KOPT-K1 (cell line): ENCODE data around the gene CAMKMT.

Experiments used
- H3K27ac ChIP-seq: fragments of 200-600 bp; sonication (generic); 2 replicates; pipeline ENCODE4 v1.5.1; 2016; ENCODE audit warnings: antibody characterized with exemption, mild to moderate bottlenecking, low read depth, low read length; ENCODE audit not compliant: poor library complexity, severe bottlenecking
- H3K36me3 ChIP-seq: fragments of 200-600 bp; sonication (generic); 2 replicates; pipeline ENCODE4 v1.5.1; 2017; ENCODE audit warnings: antibody characterized with exemption, mild to moderate bottlenecking, low read length, moderate library complexity; ENCODE audit not compliant: insufficient read depth
- H3K9me3 ChIP-seq: fragments of 200-600 bp; sonication (generic); 2 replicates; pipeline ENCODE4 v1.5.1; 2017; ENCODE audit warnings: antibody characterized with exemption, low read length, mild to moderate bottlenecking; ENCODE audit not compliant: insufficient read depth, poor library complexity, severe bottlenecking

The CAMKMT gene

DNA sequence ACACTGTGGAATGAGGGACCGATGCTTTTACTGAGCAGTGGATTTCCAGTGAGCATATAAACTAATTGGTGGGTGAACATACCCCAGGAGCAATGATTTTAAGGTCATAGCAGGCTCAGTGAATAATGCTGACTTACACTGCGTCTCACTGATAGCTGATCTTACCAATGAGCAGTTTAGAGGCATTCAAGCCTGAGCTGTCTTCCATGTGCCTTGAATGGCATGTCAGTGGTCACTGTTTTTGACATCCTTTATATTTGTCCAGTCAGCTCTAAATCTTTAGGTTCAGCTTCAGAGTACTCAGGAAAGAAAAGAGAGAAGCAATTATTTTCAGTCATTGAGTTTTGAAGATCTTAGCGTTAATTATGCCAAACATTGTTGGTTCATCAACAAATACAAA lies 88.3 kb downstream of the CAMKMT start:
- Histone ChIP-seq H3K36me3 (no peaks in the 10 kb centered on the region), H3K9me3 (no peaks in the 10 kb centered on the region), H3K27ac (no peak overlapping the region)

DNA sequence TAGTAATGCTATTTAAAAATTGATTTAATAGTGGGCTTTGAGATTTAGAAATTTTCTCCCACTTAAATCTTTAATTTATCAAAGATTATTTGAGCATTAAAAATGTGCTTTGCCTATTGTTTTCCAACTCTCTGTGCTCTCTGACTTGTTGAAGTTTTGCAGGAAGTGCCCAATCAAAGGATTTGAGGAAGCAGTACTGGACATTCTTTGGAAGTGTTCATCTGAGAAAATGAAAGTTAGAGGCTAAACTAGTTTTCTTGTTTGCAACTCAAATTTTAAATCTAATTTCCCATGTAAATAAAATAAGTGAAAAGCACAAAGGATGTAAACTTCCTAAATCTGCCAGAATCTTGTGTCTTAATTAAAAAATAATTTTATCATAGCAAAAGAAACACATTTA lies 89.1 kb downstream of the CAMKMT start:
- H3K27ac ChIP-seq: no peak overlapping the region
- H3K9me3 ChIP-seq: no peaks in the 10 kb centered on the region
- no peaks in the 10 kb centered on the region for H3K36me3 ChIP-seq

DNA sequence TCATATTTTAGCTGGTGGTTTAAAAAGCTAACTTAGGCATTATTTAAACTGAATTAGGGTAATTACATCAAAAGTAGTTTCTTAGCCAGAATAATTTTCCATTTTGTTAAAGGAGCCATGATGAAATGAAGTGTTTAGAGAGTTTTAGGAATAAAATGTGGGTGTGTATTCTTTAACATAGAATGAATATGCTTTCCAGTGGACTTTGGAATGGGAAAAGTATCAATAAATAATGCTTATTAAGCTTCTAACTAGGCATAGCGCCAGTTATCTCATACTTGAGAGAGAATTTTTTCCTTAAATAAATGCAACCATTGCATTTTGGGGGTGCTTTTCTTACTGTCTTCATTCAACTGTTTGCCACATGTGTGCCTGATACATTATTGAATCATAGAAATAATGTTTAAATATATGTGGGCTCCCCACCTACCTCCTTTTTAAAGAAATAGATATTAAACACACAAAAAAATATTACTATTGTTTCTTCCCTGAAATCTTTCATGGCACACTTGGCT lies 90.4 kb downstream of the CAMKMT start:
- H3K9me3 ChIP-seq: no peaks in the 10 kb centered on the region
- H3K27ac ChIP-seq: no peak overlapping the region
- no peaks in the 10 kb centered on the region for H3K36me3 ChIP-seq

DNA sequence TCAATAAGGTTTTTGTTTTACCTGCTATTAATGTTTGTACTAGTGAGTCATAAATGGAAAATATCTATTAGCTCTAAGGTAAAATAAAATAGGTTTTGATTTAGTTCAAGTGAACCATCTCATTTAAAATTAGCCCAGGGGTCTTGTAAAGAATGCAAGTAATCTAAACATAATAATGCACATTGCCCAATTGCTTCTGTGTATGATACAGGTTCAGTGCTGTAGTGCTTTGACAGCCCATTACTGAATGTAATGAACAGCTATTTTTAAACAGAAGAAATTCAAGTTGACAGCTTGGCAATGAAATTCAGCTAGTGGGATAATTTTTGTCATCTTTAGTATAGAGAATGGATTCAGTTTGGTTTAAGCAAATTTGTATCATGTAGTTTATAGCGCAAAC lies 91.5 kb downstream of the CAMKMT start:
- no peaks in the 10 kb centered on the region for H3K36me3 ChIP-seq
- H3K9me3 ChIP-seq: no peaks in the 10 kb centered on the region
- H3K27ac ChIP-seq: no peak overlapping the region

DNA sequence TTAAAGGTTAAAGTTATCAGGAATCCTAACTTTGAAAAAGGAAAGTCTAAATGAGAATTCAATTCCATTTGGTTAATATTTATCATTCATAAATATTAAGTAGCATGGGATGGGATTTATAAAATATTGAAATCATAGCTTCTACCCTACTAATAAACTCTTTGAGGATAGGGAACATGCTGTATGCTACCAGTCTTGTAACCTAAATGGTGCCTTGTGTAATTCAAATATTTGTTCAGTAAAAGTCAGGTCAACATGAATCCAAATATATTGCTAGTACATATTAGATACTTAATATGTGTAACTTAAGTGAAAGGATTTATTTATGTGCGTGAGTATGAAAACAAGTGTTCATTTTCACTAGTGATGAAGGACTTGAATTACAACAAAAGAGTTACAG lies 94.1 kb downstream of the CAMKMT start:
- no peak overlapping the region for H3K27ac ChIP-seq
- no peaks in the 10 kb centered on the region for H3K9me3 ChIP-seq
- no peaks in the 10 kb centered on the region for H3K36me3 ChIP-seq

DNA sequence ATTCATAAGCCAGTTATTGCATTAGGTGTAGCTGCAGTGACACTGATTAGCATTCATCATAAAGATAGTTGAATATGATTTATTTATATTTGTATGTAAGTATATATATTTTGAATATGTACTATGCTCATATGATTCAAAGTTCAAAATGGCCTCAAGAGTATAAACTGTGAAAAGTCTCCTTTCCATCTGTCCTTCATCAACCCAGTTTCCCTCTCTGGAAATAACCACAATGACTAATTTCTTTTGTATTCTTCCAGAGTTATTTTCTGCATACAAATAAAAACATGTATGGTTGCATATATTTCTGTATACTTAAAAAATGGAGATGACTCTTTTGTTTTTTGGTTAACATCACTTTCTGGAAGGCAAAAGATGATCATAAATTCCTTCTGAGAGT lies 95.2 kb downstream of the CAMKMT start:
- Histone ChIP-seq H3K36me3 (no peaks in the 10 kb centered on the region), H3K27ac (no peak overlapping the region), H3K9me3 (no peaks in the 10 kb centered on the region)

DNA sequence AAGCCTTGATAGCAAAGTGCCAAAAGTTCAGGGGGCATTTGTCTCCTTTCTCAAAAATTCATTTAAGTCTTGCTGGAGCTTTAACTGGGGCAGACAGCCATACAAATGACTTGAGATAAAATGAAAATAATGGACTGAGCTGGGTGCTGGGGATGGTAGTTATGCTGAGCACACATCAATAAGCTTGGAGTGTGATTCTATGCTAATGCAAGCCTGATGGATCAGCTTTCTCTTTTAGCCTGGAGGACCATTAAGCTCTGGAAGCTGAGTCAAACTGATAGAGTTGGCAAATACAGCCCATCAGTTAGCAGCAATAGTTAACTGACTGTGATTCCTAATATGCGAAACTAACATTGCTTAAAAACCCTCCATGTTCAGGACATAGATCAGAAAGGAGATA lies 98.0 kb downstream of the CAMKMT start:
- Histone ChIP-seq H3K27ac (no peak overlapping the region), H3K36me3 (no peaks in the 10 kb centered on the region)

DNA sequence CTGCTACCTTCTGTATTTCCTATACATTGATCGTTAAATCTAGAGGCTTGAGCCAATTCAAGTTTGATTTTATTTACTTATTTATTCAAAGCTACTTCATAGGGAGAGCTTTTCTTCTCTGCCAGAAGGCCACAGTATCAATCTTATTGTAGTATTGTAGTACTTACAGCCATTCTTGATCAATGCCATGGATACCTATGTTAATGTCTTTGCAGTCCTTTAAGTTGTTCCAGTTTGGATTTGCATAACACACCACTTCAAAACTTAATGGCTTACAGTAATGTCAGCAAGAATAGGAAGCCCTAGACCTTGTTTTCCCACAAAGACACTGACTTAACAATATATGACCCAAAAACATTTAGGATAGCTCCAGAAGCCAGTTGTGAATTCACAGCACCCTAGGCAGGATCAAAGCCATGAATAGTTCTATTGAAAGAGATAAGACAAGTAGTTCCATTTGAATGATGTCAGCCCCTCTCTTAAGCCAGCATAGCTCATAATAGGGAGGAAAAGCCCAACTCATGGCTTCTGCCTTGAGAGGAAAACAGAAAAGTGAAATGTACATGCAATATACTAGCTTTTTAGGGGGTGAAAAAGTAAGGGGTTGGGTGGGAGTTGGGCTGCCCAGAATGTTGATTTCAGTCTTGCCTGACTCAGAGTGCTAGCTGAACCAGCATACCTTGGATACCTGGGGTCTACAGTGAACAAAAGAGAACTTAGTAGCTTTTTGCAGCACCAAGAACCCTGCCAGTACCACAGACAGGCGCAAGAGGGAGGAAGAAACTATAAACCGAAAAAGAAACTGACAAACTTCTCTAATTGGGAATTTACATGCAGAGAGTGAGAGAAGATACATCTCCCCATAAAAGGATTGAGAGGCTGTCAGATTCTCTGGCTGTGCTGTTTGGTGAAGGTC lies 101.4 kb downstream of the CAMKMT start:
- Histone ChIP-seq H3K36me3 (no peaks in the 10 kb centered on the region), H3K27ac (no peak overlapping the region)

More for the DNA sequence above, 98.0 kb downstream of the CAMKMT start:
- H3K9me3 ChIP-seq: peaks cover 15% of the 10 kb centered on the region

DNA sequence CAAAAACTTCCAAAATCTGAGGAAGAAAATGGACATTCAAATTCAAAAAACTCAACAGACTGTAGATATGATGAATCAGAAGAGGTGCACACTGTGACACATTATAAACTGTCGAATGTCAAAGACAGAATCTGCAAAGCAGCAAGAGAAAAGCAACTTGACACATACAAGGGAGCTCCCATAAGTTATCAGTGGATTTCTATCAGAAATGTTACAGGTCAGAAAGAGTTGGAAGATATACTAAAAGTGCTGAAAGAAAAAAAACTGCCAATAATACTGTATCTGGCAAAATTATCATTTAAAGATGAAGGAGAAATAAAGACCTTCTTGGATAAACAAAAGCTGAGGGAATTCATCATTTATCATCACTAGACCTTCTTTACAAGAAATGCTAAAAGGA lies 102.7 kb downstream of the CAMKMT start:
- H3K27ac ChIP-seq: no peak overlapping the region
- peaks cover 20% of the 10 kb centered on the region for H3K9me3 ChIP-seq
- no peaks in the 10 kb centered on the region for H3K36me3 ChIP-seq

More for the DNA sequence above, 101.4 kb downstream of the CAMKMT start:
- peaks cover 20% of the 10 kb centered on the region for H3K9me3 ChIP-seq

DNA sequence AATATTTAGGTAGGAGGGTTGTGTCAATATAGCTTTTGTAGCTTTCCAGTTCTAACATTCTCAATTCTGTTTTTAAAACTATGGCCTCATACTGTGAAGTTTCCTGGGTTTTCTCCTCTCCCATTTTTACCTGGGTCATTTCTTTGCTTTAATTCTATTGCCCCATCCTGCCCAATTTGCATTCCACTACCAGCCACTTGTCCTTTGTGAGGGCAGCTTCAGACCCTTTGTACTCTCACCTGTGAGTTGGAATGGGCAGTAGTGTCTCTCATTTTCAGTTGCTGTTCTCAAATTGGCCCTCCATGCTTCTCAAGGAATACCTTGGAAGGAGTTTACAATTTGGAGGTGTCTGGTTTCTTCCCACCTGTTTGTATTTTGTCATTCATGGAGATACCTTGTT lies 108.4 kb downstream of the CAMKMT start:
- H3K27ac ChIP-seq: no peak overlapping the region
- no peaks in the 10 kb centered on the region for H3K36me3 ChIP-seq
- peaks cover 5% of the 10 kb centered on the region for H3K9me3 ChIP-seq

DNA sequence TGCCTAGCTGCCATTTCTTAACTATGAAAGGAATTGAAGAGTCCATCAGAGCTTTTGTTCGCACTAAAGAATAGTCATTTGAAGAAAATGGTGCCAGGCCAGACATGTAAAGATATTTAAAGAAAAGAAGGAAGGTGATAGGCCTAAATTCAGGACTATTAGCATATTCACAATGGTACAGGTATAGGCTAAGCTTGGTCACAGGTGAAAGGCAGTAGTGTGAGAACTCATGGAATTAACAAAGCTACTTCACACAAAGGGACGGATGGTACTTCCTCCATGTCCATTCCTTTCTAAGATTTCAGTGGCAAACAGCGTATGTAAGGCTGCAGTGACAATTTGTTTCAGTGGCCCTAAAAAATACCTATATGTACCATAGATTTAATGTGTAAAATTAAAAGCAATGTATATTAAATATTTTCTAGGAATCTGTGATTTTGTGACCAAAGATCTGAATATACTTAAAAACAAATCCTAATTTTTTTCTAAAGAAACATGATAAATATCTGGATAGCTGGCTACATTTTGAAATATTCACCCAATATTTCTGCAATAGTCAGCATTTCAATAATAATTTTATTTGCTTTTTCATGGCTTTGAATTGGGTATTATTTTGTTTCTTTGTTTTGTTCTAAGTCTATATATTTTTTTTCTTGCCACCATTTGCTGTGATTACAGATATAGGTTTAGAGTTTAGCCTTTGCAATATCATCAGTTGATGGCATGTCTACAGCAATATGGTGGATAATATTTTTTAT lies 116.1 kb downstream of the CAMKMT start:
- Histone ChIP-seq H3K9me3 (no peaks in the 10 kb centered on the region), H3K36me3 (no peaks in the 10 kb centered on the region), H3K27ac (no peak overlapping the region)

DNA sequence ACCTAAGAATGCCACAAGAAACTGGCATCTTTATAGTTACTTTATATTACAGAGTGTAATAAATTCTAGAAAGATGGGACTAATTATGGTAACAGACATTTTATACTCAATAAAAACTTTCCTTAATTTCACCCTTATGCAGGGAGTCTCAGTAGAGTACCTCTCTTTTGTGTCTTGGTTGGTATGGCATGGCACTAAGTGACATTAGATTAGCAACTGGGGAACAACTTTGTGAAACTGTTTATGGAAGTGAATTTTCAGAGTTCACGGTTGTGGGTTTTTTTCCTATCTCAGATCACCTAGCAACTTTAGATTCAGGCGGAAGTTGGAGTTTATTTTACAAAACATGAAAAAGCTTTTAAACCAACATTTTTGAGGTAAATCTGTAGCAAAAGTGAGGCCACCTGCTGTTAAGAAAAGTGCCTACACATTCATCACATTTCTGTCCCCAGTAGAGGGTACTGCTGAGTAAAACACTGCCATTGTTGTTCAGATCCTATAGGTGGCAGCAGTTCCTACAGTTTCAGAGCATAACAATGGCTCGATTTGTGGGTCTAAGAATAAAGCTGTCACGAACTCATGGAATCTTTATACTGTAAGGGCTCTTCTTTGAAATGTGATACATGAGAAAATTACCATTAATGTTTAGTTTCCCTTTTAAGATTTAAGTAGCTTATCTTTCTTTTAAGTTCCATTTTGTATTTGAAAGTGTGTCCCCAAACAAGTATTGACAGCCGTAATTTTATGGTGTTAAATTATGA lies 117.6 kb downstream of the CAMKMT start:
- H3K9me3 ChIP-seq: no peaks in the 10 kb centered on the region
- H3K36me3 ChIP-seq: no peaks in the 10 kb centered on the region
- H3K27ac ChIP-seq: no peak overlapping the region

DNA sequence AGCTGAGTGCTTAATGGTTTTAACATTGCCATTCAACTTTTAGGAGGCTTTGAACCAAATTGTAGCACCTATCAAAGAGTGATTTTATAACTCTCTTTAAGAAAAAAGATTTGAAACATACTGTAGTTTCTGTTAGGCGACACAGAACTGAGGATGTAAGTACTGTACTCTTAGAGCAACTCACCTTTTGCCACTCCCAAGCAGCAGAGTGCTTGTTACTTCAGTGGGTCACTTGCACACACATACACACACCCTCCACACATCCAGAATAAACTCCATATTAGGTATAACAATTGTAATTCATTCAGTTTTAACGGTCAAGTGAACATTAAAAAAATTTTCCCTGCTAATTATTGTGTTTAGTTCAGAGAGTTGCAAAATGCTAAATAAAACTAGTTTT lies 118.3 kb downstream of the CAMKMT start:
- H3K36me3 ChIP-seq: no peaks in the 10 kb centered on the region
- H3K27ac ChIP-seq: no peak overlapping the region

DNA sequence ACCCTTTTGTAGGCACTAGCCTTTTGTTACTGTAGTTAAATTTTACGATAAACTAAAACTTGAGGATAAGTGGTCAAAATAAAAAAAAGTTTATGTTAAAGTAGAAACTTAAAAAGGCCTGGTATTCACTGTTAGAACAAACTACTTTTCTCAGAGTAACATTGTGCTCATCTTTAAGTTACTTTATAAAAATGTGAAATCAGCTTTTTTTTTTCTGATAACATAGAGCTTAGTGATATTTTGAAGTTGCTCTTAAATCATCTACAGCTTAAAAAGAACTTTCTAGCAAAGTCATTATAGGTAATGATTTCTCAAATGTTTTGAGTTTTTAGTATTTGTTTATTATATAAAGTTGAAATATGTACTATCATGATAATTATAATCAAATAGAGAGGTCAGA lies 125.3 kb downstream of the CAMKMT start:
- Histone ChIP-seq H3K36me3 (no peaks in the 10 kb centered on the region), H3K9me3 (no peaks in the 10 kb centered on the region), H3K27ac (no peak overlapping the region)

More for the DNA sequence above, 118.3 kb downstream of the CAMKMT start:
- no peaks in the 10 kb centered on the region for H3K9me3 ChIP-seq

DNA sequence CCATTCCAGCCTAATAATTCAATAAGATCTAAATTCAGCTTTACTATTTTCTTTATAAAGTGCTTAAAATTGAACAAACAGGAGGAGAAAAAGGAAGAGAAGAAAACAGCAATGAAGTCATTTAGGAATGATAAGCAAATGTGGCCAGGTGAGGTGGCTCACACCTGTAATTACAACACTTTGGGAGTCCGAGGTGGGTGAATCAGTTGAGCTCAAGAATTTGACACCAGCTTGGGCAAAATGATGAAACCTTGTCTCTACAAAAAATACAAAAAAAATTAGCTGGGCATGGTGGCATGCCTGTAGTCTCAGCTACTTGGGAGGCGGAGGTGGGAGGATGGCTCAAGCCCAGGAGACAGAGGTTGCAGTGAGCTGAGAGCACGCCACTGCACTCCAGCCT lies 129.0 kb downstream of the CAMKMT start:
- Histone ChIP-seq H3K36me3 (no peaks in the 10 kb centered on the region), H3K9me3 (no peaks in the 10 kb centered on the region), H3K27ac (no peak overlapping the region)
